NCI-H526 (cell line): ENCODE data around the gene MTHFD2L.
A peak's percentile ranks its signal among the peaks of the same experiment; 100 is the strongest.

ENCODE experiments used
- DNase-seq, 2 experiments: peaks; one replicate each; lab custom pipeline; 2025; lab: John Stamatoyannopoulos, UW

The MTHFD2L gene

DNA sequence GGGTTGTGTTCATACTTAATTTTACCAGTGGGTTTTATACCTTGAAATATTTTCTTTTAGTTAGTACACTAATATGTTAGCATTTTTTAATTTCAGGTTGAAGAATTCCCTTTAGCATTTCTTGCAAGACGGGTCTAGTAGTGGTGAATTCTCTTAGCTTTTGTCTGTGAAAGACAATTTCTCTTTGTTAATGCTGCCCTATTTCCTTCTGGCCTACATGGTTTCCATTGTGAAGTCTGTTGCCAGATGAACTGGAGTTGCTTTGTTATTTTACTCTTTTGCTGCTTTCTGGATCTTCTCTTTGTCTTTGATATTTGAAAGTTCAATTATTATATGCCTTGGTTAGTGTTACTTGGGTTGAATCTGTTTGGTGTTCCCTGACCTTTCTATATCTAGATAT lies 25.0 kb upstream of the MTHFD2L start:
- no peak for DNase-seq

DNA sequence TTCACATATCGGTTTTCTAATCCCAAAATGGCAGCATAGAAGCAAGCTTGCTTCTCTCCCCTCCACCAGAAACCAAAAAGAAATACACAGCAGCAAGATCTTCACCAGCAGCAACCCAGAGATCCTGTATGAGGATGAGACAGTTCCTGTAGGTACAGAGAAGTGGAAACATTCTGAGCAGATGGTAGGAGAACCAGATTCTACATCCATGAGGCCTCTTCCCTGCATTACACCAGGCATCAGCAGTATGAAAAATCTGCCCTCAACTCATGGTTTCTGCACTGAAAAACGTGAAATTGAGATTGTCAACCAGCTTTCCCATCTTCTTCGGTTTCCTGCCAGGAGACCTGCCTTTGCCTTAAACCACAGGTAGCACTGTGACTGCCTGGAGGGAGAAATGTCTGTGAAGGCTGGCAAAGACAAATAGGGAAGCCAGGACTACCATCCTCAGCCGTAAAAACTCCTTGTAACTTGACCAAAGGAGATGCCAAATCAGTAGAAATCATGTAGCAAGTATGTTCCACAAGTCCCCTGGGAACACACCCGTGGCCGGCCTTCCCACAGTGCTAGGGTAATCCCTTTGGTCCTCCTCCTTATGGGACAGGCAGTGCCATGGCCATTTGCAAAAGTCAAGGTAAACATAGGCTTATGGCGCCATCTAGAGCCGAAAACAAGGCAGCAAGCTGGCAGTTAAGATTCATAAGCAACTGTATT lies 24.0 kb upstream of the MTHFD2L start:
- DNase-seq, result peak; percentile 60 to 69

DNA sequence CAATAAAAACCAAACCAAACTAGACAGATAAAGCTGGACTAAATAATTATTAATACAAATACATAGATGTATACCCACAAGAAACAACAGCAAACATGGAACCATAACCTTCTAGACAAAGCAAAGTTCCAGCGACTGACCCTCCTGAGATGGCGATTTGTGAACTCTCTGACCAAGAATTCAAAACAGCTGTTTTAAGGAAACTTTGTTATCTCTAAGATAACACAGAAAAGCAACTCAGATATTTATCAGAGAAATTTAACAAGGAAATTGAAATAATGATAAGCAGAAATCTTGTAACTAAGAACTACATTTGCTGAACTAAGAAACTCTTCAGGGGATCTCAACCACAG lies 23.4 kb upstream of the MTHFD2L start:
- DNase-seq, result no peak

DNA sequence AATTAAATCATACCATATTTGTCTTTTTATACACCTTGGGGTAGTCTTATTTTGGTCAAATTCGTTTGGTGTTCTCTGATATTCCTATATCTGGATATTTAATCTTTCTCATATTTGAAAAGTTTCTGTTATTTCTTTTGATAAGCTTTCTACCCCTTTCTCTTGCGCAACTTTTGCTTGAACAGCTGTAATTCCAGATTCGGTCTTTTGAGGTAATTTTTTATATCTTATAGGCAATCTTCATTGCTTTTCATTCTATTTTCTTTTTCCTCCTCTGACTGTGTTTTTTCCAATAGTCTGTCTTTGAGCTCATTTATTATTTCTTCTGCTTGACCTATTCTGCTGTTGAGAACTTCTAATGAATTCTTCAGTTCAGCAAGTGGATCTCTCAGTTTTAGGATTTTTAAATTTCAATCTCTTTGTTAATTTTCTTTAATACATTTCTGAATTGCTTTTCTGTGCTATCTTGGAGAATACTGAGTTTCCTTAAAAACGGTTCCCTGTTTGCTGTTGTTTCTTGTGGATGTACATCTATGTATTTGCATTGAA lies 11.3 kb upstream of the MTHFD2L start:
- no peak for DNase-seq

DNA sequence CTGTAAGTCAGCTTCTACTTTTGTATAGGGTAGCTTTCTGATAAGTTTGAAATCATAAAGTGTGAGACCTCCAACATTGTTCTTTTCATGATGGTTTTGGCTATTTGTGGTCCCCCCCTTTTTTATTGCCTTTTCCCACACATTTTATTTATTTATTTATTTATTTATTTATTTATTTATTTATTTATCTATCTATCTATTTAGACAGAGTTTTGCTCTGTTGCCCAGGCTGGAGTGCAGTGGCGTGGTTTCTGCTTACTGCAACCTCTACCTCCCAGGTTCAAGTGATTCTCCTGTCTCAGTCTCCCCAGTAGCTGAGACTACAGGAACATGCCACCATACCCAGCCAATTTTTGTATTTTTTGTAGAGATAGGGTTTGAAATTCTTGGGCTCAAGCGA lies 9.7 kb upstream of the MTHFD2L start:
- DNase-seq, result no peak

DNA sequence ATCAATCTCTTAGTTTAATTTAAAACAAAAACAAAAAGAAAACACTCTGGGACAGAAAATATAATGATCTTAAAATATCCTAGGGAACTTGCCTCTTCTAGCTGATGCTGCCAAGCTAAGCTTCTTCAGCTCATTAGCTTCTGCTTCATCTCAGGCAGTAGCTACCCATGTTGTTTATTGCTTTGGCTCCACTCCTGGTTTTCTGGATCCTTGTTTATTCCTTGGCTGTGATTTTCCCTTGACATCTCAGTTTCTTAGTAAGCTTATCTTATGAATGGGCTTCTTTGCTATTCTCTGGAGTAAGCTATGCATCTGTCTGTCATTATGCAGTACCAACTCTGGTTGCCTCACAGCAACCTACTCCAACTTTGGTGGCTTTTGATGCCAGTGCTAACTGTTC lies 5.1 kb upstream of the MTHFD2L start:
- DNase-seq, result no peak

DNA sequence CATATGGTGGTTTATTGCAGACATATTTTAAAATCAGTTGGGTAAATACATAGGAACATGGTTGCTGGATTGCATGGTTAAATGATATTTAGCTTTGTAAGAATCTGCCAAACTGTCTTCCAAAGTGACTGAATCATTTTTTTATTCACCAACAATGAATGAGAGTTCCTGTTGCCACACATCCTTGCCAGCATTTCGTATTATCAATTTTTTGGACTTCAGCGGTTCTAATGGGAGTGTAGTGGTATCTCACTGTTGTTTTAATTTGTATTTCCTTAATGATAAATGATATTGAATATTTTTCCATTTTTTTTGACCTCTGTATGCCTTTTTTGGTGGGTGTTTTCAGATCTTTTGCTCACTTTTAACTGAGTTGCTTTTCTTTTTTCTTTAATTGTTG lies 1.4 kb upstream of the MTHFD2L start:
- no peak for DNase-seq

DNA sequence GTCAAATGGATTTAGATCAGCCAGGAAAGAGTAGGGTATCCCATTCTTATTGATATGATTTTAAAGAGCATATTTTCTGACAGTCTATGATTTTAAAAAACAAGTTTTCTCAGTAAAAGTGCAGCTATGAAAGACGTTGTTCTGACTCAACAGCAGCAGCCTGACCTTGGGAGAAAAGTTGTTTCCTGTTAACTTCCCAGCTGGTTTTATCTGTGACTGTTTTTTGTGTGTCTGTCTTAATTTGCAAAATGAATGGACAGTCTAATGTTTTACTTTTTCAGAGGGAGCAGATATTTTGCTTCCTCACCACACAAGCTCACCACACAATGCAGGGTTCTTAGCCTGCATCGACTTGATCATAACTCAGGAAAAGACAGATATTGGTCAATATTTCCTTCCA lies 764 bp upstream of the MTHFD2L start:
- DNase-seq, result no peak

DNA sequence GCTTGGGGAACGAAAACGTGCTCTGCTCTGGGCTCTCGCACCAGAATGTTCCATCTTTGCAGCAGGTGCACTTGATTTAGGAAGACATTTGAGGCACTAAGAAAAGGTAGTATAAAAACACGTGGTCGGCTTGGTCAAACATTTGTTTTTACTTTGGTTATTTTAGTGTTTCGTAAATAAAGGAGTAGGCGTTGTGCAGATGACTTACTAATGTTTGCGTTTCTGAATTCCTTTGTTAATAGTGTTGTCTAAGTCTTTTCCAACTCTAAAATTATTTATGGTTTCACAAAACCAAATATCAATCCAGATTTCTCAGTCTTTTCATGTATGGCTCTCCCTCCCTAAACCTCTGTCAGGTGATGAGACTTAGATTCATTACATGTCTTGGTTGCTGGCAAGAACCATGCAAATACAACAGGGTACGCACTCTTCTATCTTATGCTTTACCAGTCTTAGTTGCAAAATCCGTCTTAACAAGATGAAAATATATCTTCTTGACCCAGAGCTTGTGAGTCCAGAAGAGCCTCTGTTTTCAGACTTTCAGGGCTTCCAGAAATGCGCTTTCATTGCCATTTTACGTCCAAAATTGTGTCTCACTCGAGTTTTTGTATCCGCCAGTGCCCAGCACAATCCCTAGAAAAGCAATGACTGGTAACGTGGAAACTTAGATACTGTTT lies 686 bp downstream of the MTHFD2L start:
- DNase-seq, result no peak

DNA sequence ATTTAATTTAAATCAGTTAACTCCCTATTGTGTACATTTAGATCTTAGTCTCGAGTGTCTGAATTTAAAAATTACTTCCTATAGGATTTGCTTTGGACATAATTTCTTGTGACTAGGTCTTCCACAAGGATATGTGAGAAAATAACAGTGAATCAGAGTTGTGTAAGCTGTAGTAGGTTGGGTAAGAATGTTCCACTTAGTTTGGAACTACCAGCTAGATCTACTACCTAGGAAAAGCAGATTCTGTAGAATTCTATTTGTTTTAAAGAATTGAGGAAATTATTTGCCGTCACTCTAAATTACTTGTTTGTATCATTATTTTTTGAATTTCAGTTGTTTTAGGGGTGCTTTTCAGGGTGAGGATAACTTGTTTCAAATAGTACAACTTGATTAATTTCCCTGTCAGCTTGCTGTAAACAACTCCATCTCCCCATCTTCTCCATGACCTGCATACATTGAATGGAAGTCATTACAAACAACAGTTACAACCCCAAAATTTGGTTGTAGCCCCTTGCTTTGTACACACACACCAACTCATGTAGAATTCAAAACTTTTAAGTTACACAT lies 1.3 kb downstream of the MTHFD2L start:
- no peak for DNase-seq

DNA sequence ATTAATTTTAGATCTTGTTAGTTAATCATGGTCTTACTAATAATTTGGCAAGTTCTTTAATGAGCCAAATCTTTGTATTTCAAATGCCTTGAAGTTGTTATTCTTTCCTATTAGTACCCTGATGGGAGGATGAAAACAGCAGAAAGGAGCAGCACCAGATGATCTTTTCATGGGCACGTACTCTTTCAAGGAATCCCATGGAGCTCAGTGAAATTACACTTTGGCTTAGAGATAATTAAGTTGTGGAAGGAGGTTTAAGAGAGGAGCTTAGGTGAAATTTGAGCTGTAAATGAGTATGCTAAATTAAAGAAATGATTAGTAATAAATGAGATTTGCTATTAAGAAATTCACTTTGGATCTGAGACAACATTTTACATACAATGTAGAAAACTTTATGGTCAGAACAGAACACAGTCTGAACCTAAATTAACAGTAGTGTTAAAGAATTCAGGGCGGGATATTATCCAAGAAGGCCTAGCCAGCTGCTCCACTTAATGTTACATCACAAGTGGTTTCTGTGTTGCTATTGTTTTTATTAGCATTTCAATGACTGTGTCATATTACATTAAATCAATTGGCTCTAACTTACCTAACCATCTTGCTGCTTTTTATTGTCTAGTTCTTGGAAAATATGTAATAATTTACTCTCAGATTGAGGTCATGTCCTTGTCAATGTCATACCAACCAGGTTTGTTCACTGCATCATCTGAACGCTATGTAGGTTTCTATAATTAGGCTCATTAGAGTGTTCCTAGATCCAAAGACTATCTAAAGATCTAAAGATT lies 3.9 kb downstream of the MTHFD2L start:
- no peak for DNase-seq

DNA sequence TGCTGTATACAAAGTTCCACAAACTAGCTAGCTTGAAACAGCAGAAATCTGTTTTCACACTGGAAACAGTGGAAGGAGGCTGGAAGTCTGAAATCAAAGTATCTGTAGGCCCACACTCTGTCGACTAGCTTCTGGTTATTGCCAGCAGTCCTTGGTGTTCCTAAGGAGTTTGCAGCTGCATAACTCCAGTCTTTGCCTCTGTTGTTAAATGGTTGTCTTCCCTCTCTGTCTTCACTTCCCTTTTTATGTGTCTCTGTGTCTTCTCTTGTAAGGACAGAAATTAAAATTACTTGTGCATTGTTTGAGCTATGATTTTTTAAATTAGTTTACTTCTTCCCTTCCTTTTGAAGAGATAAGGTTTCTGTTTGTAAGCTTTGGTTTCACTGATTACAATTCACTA lies 8.2 kb downstream of the MTHFD2L start:
- no peak for DNase-seq

DNA sequence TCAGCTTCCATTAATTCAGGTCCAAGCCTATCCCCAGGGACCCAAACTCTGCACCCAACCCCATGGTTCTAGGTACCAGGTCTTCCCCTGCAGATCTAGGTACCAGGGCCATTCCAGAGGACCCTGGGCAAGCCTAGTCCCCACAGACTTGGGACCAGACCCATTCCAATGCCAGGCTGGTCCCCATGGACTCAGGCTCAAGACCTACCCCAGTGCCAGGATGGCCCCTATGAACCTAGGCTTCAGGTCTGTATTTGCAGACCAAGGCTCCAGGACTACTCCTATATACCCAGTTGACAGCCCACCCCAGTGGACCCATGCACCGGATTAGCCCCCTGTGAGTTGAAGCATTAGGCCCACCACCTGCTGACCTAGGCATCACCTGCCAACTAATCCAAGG lies 8.9 kb downstream of the MTHFD2L start:
- DNase-seq, result no peak

DNA sequence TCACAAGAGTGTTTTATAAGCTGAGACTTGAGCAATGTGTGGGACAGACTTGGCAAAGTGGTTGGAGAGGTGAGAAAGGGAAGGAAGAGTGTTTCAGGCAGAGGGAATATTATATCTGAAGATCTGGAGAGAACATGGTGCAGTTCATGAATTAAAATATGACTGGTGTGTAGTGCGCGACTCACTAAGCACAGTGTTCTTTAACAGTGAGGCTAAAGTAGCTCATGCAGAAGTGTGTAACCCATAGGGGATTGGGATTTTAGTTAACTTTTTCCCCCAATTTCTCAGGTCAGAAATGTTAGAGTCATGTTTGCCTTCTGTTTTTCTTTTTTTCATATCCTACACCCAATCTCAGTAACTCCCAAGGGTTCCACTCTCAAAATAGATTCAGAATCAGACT lies 9.7 kb downstream of the MTHFD2L start:
- no peak for DNase-seq

DNA sequence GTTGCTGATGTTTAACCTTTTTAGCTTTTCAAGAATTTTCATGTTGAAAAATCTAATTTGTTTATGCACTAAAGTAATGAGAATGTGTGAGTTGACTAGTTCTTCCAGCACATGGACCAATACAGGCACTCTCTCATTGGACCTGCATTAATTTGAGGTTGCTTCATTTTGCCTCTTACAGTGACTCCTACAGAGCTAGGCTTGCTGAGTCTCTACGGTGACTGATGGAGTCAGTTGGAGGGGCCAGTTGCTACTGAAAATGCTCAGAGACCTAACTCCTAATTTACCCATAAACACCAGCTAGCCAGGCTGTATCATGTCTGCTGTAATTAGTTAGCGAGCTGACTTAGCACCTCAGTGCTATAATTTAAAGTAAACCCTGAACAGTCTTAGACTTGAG lies 10.9 kb downstream of the MTHFD2L start:
- DNase-seq, result no peak

DNA sequence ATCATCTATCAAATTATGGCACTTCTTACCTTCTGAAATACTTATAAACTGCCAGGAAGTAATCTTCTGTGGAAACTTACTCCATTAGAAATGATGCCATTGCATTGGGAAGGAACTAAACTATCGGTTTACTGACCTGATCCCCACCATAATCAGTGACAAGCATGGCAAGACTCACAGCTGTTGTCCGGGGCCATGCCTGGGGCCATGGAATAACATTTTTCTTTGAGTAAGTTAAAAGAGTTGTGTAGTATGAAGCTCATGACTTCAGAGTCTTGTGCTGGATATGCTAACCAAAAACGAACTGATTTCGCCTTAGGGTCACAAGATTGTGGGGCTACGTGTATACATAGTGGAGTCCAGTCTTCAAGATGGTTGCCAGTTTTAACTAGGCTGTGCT lies 15.4 kb downstream of the MTHFD2L start:
- no peak for DNase-seq

DNA sequence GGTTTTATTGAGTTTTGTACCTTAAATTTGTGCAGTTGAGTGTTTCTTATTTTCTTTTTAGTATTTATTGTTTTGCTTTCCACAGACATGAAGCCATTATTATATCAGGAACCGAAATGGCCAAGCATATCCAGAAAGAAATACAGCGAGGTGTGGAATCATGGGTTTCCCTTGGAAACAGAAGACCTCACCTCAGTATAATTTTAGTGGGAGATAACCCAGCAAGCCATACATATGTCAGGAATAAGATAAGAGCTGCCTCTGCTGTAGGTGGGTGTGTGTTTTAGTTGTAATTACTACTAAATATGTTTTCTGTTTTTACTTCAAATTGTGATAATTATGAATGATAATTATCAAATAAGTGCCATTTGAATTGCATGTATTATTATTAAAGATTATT lies 16.5 kb downstream of the MTHFD2L start:
- DNase-seq, result no peak

DNA sequence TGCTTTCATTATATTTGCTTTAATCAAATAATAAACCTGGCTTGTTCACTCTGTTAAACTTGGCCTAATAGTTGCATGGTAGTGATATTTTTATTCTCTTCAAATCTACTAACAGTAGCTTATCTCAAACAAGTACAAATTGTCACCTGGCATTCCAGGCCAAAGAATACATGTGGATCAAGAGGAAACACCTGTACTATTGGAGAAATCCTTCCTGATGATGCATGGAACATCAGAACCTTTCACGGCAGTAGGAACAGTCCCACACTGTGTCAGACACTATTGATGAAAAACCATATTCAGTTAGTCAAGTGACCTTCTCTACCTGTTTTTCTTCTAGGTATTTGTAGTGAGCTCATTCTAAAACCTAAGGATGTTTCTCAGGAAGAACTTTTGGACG lies 17.0 kb downstream of the MTHFD2L start:
- DNase-seq, result no peak

DNA sequence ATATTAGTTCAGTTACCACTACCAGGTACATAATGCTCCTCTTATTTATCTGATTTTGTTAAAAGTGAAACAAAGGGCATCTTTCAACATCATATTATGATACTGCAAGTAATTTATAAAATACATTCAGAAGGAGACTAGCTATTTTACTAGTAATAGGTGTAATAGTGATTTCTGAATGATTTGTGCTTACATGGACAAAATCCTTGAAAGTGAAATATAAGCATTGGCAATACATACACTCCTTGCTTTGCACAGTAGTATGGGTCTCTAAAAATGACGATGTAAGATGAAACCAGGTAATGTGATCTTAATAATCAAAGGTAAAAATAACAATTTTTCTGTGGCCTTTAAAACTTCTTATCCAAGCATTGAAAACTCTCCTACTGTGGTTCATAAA lies 17.5 kb downstream of the MTHFD2L start:
- no peak for DNase-seq

DNA sequence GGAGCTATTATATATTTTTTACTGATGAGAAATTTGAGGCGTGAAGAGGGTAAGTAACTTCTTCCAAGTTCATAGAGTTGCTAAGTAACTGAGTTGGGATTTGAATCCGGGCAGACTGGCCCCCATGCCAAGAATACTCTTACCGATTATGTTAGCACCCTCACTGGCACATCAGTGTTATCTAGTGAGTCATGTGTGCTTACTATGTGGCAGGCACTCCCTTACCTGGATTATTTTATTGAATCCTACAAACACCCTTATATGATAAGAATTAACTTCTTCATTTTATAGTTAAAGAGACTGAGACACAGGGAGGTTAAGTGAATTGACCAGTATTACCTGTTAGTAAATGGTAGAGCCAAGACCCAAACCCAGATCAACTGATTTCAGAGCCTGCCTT lies 20.9 kb downstream of the MTHFD2L start:
- no peak for DNase-seq

DNA sequence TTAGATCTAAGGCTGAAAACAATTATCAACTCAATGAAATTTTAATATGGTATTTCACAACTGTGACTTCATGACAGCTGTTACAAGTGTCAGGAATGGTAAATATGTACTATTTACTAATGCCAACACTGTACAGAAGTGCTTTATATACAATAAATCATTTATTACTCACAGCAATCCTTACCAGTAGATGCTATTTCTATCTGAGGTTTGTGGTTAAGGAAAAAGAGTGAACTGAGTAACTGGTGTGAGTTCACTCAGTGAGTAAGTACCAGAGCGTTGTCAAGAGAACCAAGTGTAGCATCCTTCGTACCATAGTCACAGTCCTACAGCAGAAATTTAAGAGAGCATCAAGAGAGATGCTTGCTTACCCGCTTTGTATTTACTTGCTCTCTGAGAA lies 23.3 kb downstream of the MTHFD2L start:
- no peak for DNase-seq

DNA sequence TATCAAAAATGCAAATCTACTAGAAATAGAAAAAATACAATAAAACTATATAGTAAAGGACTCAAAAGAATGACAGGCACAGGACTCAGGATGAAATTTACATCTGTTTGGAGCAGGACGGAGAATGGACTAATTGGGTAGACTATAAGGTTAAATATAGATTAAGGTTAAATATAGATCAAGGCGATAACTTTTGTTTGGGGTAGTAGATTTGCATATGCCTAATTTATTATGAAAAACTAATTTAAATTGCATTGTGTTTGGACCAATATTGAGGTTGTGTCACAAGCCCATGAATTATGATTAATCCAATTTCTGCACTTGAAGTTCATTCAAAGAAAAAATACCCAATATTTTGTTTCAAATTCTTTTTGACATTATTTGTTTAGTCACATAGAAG lies 31.0 kb downstream of the MTHFD2L start:
- no peak for DNase-seq
